H9 (cell line): ENCODE measurements around the gene PGAP6. TPM values are rescaled to one million over a fixed set of nuclear protein-coding genes. Genes with fewer than 3 reads are reported as not detected.
"Not testable (repeated sequence)": the region's sequence is repeated elsewhere in the genome, so short reads cannot be mapped to it uniquely, and the experiment has no call there.

Source experiments
- DNase-seq: peaks from one replicate; pipeline ENCODE4 v3.0.0-alpha.2; 2017
- H2AFZ ChIP-seq: one replicate; pipeline ENCODE4 v1.6.1; 2013; ENCODE audit warnings: mild to moderate bottlenecking, low read length, control low read depth, moderate library complexity
- H2AK5ac ChIP-seq: 2 replicates; pipeline ENCODE4 v1.6.1; 2013; ENCODE audit warnings: low read length, control low read depth, mixed read lengths; ENCODE audit not compliant: insufficient read length
- H2BK120ac ChIP-seq: one replicate; pipeline ENCODE4 v1.6.1; 2013; ENCODE audit warnings: low read depth, mild to moderate bottlenecking, low read length, control low read depth, inconsistent platforms; ENCODE audit not compliant: poor library complexity, severe bottlenecking
- H2BK12ac ChIP-seq: 2 replicates; pipeline ENCODE4 v1.6.1; 2013; ENCODE audit warnings: low read length, control low read depth, mixed read lengths, low read depth; ENCODE audit not compliant: insufficient read length
- H2BK15ac ChIP-seq: 2 replicates; pipeline ENCODE4 v1.6.1; 2013; ENCODE audit warnings: low read depth, low read length, control low read depth
- H2BK20ac ChIP-seq: one replicate; pipeline ENCODE4 v1.6.1; 2013; ENCODE audit warnings: low read depth, mild to moderate bottlenecking, low read length, control low read depth, inconsistent platforms; ENCODE audit not compliant: poor library complexity, severe bottlenecking
- H2BK5ac ChIP-seq: 2 replicates; pipeline ENCODE4 v1.6.1; 2013; ENCODE audit warnings: low read length, control low read depth, mixed read lengths; ENCODE audit not compliant: insufficient read length
- H3K14ac ChIP-seq: 2 replicates; pipeline ENCODE4 v1.6.1; 2013; ENCODE audit warnings: low read length, control low read depth; ENCODE audit not compliant: insufficient read depth
- H3K18ac ChIP-seq: 2 replicates; pipeline ENCODE4 v1.6.1; 2013; ENCODE audit warnings: low read depth, mild to moderate bottlenecking, mixed read lengths, low read length, control low read depth; ENCODE audit not compliant: insufficient read length
- H3K23ac ChIP-seq: 2 replicates; pipeline ENCODE4 v1.6.1; 2013; ENCODE audit warnings: low read length, control low read depth, mixed read lengths, low read depth; ENCODE audit not compliant: insufficient read length
- H3K23me2 ChIP-seq: 2 replicates; pipeline ENCODE4 v1.6.1; 2013; ENCODE audit warnings: low read depth, mild to moderate bottlenecking, mixed read lengths, low read length, control low read depth; ENCODE audit not compliant: insufficient read length, poor library complexity, severe bottlenecking
- H3K27ac ChIP-seq: 2 replicates; pipeline ENCODE4 v1.5.1; 2013; ENCODE audit warnings: low read length, control low read depth, mixed read lengths, low read depth; ENCODE audit not compliant: insufficient read length
- H3K27me3 ChIP-seq: 2 replicates; pipeline ENCODE4 v1.6.1; 2013; ENCODE audit warnings: low read length, control low read depth, inconsistent platforms; ENCODE audit not compliant: insufficient read depth
- H3K4ac ChIP-seq: 2 replicates; pipeline ENCODE4 v1.6.1; 2013; ENCODE audit warnings: low read depth, mild to moderate bottlenecking, control low read depth, inconsistent platforms, low read length, moderate library complexity
- H3K4me1 ChIP-seq: 2 replicates; pipeline ENCODE4 v1.6.1; 2013; ENCODE audit warnings: low read length, control low read depth, inconsistent platforms; ENCODE audit not compliant: insufficient read depth
- H3K4me2 ChIP-seq: 2 replicates; pipeline ENCODE4 v1.6.1; 2013; ENCODE audit warnings: low read length, control low read depth, mixed read lengths; ENCODE audit not compliant: insufficient read length, insufficient read depth
- H3K56ac ChIP-seq: 2 replicates; pipeline ENCODE4 v1.6.1; 2013; ENCODE audit warnings: low read depth, mild to moderate bottlenecking, mixed read lengths, low read length, control low read depth; ENCODE audit not compliant: insufficient read length
- H3K79me1 ChIP-seq: 2 replicates; pipeline ENCODE4 v1.6.1; 2013; ENCODE audit warnings: low read depth, mild to moderate bottlenecking, moderate library complexity, low read length, control low read depth, inconsistent platforms; ENCODE audit not compliant: insufficient read depth, poor library complexity, severe bottlenecking
- H3K79me2 ChIP-seq: 2 replicates; pipeline ENCODE4 v1.6.1; 2013; ENCODE audit warnings: low read length, control low read depth, inconsistent platforms; ENCODE audit not compliant: insufficient read depth
- H3K9ac ChIP-seq: 2 replicates; pipeline ENCODE4 v1.6.1; 2013; ENCODE audit warnings: low read length, control low read depth, mixed read lengths; ENCODE audit not compliant: insufficient read length; ENCODE audit errors: extremely low read depth
- H3K9me3 ChIP-seq: one replicate; pipeline ENCODE4 v1.6.1; 2013; ENCODE audit warnings: low read depth, low read length, inconsistent platforms; ENCODE audit not compliant: control insufficient read depth
- H3T11ph ChIP-seq: one replicate; pipeline ENCODE4 v1.6.1; 2013; ENCODE audit warnings: mild to moderate bottlenecking, low read length, control low read depth, inconsistent platforms
- H4K20me1 ChIP-seq: one replicate; pipeline ENCODE4 v1.6.1; 2013; ENCODE audit not compliant: control insufficient read depth, insufficient read length, insufficient read depth
- H4K5ac ChIP-seq: 2 replicates; pipeline ENCODE4 v1.6.1; 2013; ENCODE audit warnings: low read depth, mild to moderate bottlenecking, mixed read lengths, low read length, control low read depth; ENCODE audit not compliant: insufficient read length
- H4K8ac ChIP-seq: replicated peaks from 2 replicates; pipeline ENCODE4 v1.6.1; 2013; ENCODE audit warnings: low read length, control low read depth, mixed read lengths, low read depth; ENCODE audit not compliant: insufficient read length
- H4K91ac ChIP-seq: 2 replicates; pipeline ENCODE4 v1.6.1; 2013; ENCODE audit warnings: low read depth, mild to moderate bottlenecking, moderate library complexity, mixed read lengths, low read length, control low read depth; ENCODE audit not compliant: insufficient read length
- H3K27ac Mint-ChIP-seq, 3 experiments: 2 replicates in 2 of 3; 3 replicates in 1 of 3; pipeline ENCODE4 v1.8.0; 2020 to 2021; ENCODE audit warnings: mixed read lengths in 3 of 3, mild to moderate bottlenecking in 1 of 3, moderate library complexity in 1 of 3
- H3K27me3 Mint-ChIP-seq: 2 replicates; pipeline ENCODE4 v1.8.0; 2021; ENCODE audit warnings: low read depth, mild to moderate bottlenecking, moderate library complexity, mixed read lengths
- H3K36me3 Mint-ChIP-seq, 3 experiments: 2 replicates in 2 of 3; 3 replicates in 1 of 3; pipeline ENCODE4 v1.8.0; 2020 to 2021; ENCODE audit warnings: low read depth in 3 of 3, mixed read lengths in 3 of 3; ENCODE audit not compliant: insufficient read depth in 1 of 3
- H3K4me1 Mint-ChIP-seq, 2 experiments: 2 replicates each; pipeline ENCODE4 v1.8.0; 2020; ENCODE audit warnings: mixed read lengths in 2 of 2
- H3K4me3 Mint-ChIP-seq, 2 experiments: 2 replicates in 1 of 2; 3 replicates in 1 of 2; pipeline ENCODE4 v1.8.0; 2020 to 2021; ENCODE audit warnings: mild to moderate bottlenecking in 2 of 2, mixed read lengths in 2 of 2, moderate library complexity in 1 of 2
- H3K9me3 Mint-ChIP-seq, 2 experiments: 2 replicates in 1 of 2; 3 replicates in 1 of 2; pipeline ENCODE4 v1.8.0; 2020; ENCODE audit warnings: mild to moderate bottlenecking in 2 of 2, mixed read lengths in 2 of 2, moderate library complexity in 1 of 2
- WGBS: extraction: QIAGEN DNeasy Blood & Tissue Kit; methylation state at CpG from one replicate; pipeline ENCODE4 v1.1.7; 2013; ENCODE audit warnings: missing lambda C conversion rate, low lambda C conversion rate, mixed read lengths; ENCODE audit not compliant: insufficient read length; ENCODE audit errors: extremely low coverage; 5-methylcytosine and 5-hydroxymethylcytosine counted together
- total RNA-seq: library from RNA; stranded (reverse); gene quantifications from 2 replicates; pipeline ENCODE4 v1.2.1, GENCODE V29; 2021
- TF ChIP-seq, protein P1 (sequence below): fragments of 200-600 bp; sonication (generic); conservative IDR thresholded peaks from 3 replicates; pipeline ENCODE4 v1.8.0; 2021; ENCODE audit warnings: antibody characterized with exemption, mild to moderate bottlenecking

The PGAP6 gene
- total RNA-seq, 1 experiment from 2014 or later: 111 TPM

DNA sequence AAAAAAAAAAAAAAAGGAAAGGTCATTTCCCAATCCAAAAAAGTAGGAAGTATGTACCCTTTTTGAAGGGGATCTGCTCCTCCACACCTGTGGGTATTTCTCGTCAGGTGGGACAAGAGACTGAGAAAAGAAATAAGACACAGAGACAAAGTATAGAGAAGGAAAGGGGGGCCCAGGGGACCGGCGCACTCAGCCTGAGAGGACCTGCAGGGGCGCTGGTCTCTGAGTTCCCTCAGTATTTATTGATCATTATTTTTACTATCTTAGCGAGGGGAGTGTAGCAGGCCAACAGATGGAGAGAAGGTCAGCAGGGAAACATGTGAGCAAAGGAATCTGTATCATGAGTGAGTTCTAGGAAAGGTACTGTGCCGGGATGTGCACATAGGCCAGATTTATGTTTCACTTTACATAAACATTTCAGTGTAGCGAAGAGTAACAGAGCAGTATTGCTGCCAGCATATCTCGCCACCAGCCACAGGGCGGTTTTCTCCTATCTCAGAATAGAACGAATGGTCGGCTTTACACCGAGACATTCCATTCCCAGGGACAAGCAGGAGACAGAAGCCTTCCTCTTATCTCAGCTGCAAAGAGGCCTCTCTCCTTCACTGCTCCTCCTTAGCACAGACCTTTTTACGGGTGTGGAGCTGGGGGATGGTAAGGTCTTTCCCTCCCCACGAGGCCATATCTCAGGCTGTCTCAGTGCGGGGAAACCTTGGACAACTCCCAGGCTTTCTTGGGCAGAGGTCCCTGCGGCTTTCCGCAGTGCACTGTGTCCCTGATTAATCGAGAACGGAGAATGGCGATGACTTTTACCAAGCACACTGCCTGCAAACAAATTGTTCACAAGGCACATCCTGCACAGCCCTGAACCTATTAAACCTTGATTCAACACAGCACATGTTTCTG lies 6.2 kb upstream of the PGAP6 start:
- H3K14ac ChIP-seq, H2BK5ac ChIP-seq, H2BK120ac ChIP-seq, H3K23ac ChIP-seq, H3K23me2 ChIP-seq, H3T11ph ChIP-seq, H3K4ac ChIP-seq, H4K20me1 ChIP-seq, H3K27me3 ChIP-seq, H4K8ac ChIP-seq, H2BK12ac ChIP-seq, H3K18ac ChIP-seq, H3K27me3 Mint-ChIP-seq, H4K91ac ChIP-seq, H3K9ac ChIP-seq, H3K27ac ChIP-seq, H3K4me1 ChIP-seq, H3K79me2 ChIP-seq, H4K5ac ChIP-seq, DNase-seq, H2AK5ac ChIP-seq, H3K56ac ChIP-seq, H3K9me3 ChIP-seq, H2AFZ ChIP-seq, H3K4me2 ChIP-seq, H2BK20ac ChIP-seq, H2BK15ac ChIP-seq, H3K79me1 ChIP-seq: not testable (repeated sequence)
- Mint-ChIP-seq H3K9me3 (peaks cover 5 to 13% of the 10 kb centered on the region in 2 experiments), H3K4me3 (peak overlapping the region in 1 of 2 experiments; percentile 0; a peak in 2 of 5 replicates), H3K27ac (peak overlapping the region in 1 of 3 experiments; percentile 37; a peak in 1 of 7 replicates), H3K4me1 (peaks cover 42 to 44% of the 10 kb centered on the region in 2 experiments), H3K36me3 (peaks cover 6 to 17% (median 8%) of the 10 kb centered on the region in 3 experiments; a peak in 5 of 7 replicates)
- WGBS: no CpG with 5 or more reads among the region's 20 CpGs
- TF ChIP-seq, protein P1, sequence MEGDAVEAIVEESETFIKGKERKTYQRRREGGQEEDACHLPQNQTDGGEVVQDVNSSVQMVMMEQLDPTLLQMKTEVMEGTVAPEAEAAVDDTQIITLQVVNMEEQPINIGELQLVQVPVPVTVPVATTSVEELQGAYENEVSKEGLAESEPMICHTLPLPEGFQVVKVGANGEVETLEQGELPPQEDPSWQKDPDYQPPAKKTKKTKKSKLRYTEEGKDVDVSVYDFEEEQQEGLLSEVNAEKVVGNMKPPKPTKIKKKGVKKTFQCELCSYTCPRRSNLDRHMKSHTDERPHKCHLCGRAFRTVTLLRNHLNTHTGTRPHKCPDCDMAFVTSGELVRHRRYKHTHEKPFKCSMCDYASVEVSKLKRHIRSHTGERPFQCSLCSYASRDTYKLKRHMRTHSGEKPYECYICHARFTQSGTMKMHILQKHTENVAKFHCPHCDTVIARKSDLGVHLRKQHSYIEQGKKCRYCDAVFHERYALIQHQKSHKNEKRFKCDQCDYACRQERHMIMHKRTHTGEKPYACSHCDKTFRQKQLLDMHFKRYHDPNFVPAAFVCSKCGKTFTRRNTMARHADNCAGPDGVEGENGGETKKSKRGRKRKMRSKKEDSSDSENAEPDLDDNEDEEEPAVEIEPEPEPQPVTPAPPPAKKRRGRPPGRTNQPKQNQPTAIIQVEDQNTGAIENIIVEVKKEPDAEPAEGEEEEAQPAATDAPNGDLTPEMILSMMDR: peak; percentile 25; the same call in 1 of the 3 replicates
